ENCODE results near the gene EMILIN3. TPM values are rescaled to one million over a fixed set of nuclear protein-coding genes. Genes with fewer than 3 reads are reported as not detected.
"Not testable (repeated sequence)": the region's sequence is repeated elsewhere in the genome, so short reads cannot be mapped to it uniquely, and the experiment has no call there.

EMILIN3 gene
- total RNA-seq, 1 donor from 2014 or later: 3.1 TPM

DNA sequence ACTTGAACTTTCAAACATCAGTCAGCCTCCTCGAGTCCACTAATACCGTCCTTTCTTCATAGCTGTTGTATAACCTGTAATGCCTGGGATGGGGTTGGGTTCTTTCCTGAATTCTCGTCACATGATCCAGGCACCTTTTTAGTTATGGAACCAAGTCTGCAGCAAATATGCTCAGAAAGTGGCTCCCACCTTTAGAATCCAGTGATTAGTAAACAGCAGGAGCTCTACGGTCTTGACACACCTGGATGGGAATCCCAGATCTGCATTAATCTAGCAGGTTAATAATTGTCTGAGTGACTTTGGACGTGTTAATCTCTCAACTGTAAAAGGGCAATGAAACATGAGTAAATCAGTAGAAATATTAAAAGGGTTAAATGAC is 48.4 kb downstream of the EMILIN3 start:
- no peak for DNase-seq

DNA sequence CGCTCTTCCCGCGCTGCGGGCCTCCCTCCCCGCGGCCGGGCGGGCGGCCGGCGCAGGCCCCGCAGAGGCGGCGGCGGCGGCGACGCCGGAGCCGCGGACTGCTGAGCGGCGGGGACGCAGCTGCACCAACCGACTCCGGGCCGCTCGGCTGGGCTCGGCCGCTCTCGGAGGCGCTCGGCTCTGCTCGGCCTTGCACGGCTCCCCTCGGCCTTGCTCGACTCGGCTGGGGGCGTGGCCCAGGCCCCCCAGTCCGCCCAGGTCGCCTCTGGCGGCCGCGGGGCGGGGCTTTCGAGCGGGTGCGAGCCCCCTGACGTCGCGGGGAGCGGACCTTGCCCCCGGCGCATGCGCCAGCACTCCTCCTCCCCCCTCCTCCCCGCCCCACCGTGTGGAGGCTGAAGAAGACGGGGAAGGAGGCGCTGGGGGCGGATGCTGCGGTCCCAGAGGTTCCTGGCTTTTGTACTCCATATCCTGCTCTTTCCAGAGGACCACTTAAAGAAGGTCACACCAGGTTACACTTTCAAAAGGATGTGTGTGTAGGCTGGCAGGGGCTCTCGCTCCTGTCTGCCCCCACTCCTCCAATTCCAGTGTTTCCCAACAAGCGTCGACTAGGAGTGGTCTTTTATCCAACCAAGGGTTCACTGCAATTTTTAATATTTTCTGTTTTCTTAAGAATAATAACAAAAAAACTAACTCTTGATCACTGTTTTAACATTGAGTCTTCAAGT is 48.9 kb downstream of the EMILIN3 start, which contains the start of gene ZHX3:
TSS of gene ZHX3 (minus strand) at position 186 of the 725 bp plus-strand sequence. CDS start 112,815 bp downstream, outside the sequence.
- DNase-seq: peak; percentile 94

DNA sequence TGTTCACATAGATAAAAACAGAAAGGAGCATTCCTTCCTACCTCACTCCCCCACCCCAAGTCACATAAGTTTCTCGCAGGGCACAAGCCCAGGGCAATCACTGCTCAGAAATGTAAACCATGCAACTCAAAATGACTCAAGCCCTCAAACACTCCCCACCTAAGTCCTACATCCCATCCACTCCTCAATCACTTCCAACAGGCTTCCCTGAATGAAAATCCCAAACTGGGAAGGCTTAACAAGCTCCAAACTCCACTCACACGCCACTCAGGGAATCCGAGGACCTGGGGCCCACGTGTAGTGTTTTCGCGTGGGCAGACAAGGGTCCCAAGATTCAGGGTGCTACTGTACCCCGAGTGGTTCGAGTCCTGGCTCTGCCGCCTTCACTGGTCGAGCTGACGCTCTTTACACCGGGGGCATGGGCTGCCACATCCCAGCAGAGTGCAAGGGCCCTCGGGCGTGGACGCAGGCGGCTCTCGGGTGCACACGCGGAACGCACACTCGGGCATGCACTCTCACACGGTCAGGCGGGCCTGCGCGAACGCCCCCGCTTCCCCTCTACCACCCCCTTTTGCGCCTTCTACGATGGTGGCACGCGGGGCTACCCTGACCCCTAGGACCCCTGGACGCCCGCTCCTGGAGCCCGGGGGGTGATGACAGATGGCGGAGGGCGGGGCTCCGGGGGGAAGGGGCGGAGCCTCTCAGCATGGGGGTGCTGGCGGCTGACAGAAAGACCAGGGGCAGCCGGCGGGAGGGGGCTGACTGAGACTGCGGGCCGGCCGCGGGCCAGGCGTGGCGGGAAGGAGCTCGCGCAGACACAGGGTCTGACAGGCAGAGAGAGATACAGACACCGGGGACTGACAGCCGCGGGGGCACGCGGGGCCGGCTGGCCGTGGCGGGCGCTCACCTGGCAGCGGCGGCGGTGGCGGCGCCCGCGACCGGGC is 49.7 kb downstream of the EMILIN3 start:
- DNase-seq: peak; percentile 80

DNA sequence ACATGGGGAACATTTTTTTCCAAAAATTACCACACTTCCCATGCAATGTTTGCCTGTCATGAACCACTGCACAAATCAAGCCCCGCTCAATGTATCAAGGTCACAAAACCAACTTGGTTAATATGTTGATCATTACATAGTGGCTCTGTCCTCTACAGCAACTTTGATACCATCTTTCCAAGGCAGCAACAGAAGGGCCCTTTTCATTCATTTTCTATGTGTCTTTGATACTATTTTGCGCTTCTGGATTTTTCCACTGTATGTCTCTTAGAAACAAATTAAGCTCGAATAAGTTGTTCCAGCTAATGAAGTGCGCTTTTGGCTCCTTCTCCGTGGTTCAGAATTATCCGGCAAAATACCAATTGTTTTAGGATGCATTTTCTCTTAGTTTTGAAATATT is 50.6 kb downstream of the EMILIN3 start:
- DNase-seq: no peak

DNA sequence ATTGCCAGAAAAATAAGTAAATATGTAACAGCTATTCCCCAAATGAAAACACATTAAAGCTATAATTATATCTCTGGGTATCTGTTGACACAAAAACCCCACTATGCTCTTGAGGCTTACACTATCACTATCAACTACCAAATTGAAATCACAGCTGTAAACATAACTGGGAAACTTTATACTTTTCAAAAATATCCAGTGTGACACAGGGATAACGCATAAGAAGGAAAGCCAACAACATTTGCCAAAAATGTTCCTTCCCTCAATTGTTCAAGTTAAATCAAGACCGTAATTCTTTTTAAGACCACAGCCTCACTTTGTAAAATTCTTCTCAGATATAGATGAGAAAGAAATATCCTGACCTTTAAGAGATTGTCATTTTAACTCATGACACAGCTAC is 52.2 kb downstream of the EMILIN3 start:
- no peak for DNase-seq

DNA sequence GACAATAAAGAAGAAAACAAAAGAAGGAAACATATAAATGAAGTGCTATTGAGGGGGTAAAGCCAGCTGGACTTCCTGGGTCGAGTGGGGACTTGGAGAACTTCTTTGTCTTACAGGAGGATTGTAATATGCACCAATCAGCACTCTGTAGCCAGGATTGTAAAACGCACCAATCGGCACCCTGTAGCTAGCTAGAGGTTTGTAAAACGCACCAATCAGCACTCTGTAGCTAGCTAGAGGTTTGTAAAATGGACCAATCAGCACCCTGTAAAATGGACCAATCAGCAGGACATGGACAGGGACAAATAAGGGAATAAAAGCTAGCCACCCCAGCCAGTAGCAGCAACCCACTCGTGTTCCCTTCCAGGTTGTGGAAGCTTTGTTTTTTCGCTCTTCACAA is 54.6 kb downstream of the EMILIN3 start:
- not testable (repeated sequence) for DNase-seq

Other genes starting within 250 kb of the EMILIN3 start
- 92.2 TPM for gene PLCG1, start 229.3 kb downstream of the EMILIN3 start, total RNA-seq
- 18.9 TPM for gene ZHX3, start 49.1 kb downstream of the EMILIN3 start, total RNA-seq
- 0.16 TPM for gene LPIN3, start 26.0 kb downstream of the EMILIN3 start, total RNA-seq